HEK293 (cell line): ENCODE results near the gene CRIP2.

Source experiments
- CTCF ChIA-PET: fragments of 350-600 bp; formaldehyde crosslinking; extraction: SDS; loops from one replicate; lab custom pipeline; 2021; ENCODE audit warnings: antibody characterized with exemption; lab: Yijun Ruan, JAX
- POLR2A ChIA-PET: fragments of 300-600 bp; formaldehyde crosslinking; extraction: SDS; loops from one replicate; lab custom pipeline; 2020; ENCODE audit warnings: antibody characterized with exemption, inconsistent platforms; lab: Yijun Ruan, JAX
- H3K27ac ChIP-seq: fragments of 200-500 bp; sonication (Bioruptor generic); 2 replicates; pipeline ENCODE4 v1.5.1; 2014; ENCODE audit warnings: low read depth, low read length, control low read depth, inconsistent platforms; ENCODE audit errors: extremely low read depth
- H3K36me3 ChIP-seq, 2 experiments: fragments of 200-500 bp in 1 of 2; sonication (Bioruptor generic) in 1 of 2; 1 replicate in 1 of 2; 2 replicates in 1 of 2; pipeline ENCODE4 v1.5.1; 2014 to 2017; ENCODE audit warnings: inconsistent platforms in 2 of 2, low read length in 2 of 2; ENCODE audit not compliant: control insufficient read depth in 2 of 2, insufficient read depth in 1 of 2
- H3K4me1 ChIP-seq: fragments of 200-500 bp; sonication (Bioruptor generic); 2 replicates; pipeline ENCODE4 v1.5.1; 2014; ENCODE audit warnings: mild to moderate bottlenecking, low read length, inconsistent platforms; ENCODE audit not compliant: control insufficient read depth, insufficient read depth
- H3K4me3 ChIP-seq: 2 replicates; pipeline ENCODE4 v1.5.1; 2011; ENCODE audit warnings: low read depth, mild to moderate bottlenecking, control low read depth, low read length, moderate library complexity
- H3K9me3 ChIP-seq: fragments of 200-500 bp; sonication (Bioruptor generic); 2 replicates; pipeline ENCODE4 v1.5.1; 2014; ENCODE audit warnings: low read depth, low read length, inconsistent platforms; ENCODE audit not compliant: control insufficient read depth, insufficient read depth
- GLI4 ChIP-seq: fragments of 450-650 bp; formaldehyde crosslinking; IDR thresholded peaks from 2 replicates; pipeline ENCODE4 v1.5.1; 2016; ENCODE audit warnings: missing biosample characterization, missing genetic modification characterization
- KLF1 ChIP-seq: fragments of 450-650 bp; formaldehyde crosslinking; IDR thresholded peaks from 2 replicates; pipeline ENCODE4 v1.5.1; 2016; ENCODE audit warnings: missing biosample characterization, missing genetic modification characterization
- RBAK ChIP-seq: fragments of 450-650 bp; formaldehyde crosslinking; IDR thresholded peaks from 2 replicates; pipeline ENCODE4 v1.5.1; 2016; ENCODE audit warnings: missing biosample characterization, missing genetic modification characterization
- TCF7L2 ChIP-seq: IDR thresholded peaks from 2 replicates; pipeline ENCODE4 v1.6.1; 2011; ENCODE audit warnings: low read depth, mild to moderate bottlenecking, inconsistent platforms, low read length, moderate library complexity, borderline replicate concordance
- ZBTB1 ChIP-seq: fragments of 450-650 bp; formaldehyde crosslinking; IDR thresholded peaks from 2 replicates; pipeline ENCODE4 v1.5.1; 2016; ENCODE audit warnings: missing biosample characterization, missing genetic modification characterization
- ZBTB10 ChIP-seq: fragments of 450-650 bp; formaldehyde crosslinking; IDR thresholded peaks from 2 replicates; pipeline ENCODE4 v1.5.1; 2016; ENCODE audit warnings: missing biosample characterization, missing genetic modification characterization
- ZNF174 ChIP-seq: fragments of 450-650 bp; formaldehyde crosslinking; IDR thresholded peaks from 2 replicates; pipeline ENCODE4 v1.5.0; 2017; ENCODE audit warnings: missing biosample characterization, mild to moderate bottlenecking, missing genetic modification characterization
- ZNF175 ChIP-seq: fragments of 450-650 bp; formaldehyde crosslinking; IDR thresholded peaks from 2 replicates; pipeline ENCODE4 v1.5.1; 2016; ENCODE audit warnings: missing biosample characterization, missing genetic modification characterization
- ZNF18 ChIP-seq: fragments of 450-650 bp; formaldehyde crosslinking; IDR thresholded peaks from 2 replicates; pipeline ENCODE4 v1.5.1; 2016; ENCODE audit warnings: missing biosample characterization, missing genetic modification characterization
- ZNF223 ChIP-seq: fragments of 450-650 bp; formaldehyde crosslinking; IDR thresholded peaks from 2 replicates; pipeline ENCODE4 v1.5.1; 2016; ENCODE audit warnings: missing biosample characterization, missing genetic modification characterization
- ZNF248 ChIP-seq: fragments of 450-650 bp; formaldehyde crosslinking; IDR thresholded peaks from 2 replicates; pipeline ENCODE4 v1.5.1; 2017; ENCODE audit warnings: missing biosample characterization, missing genetic modification characterization
- ZNF341 ChIP-seq: fragments of 450-650 bp; formaldehyde crosslinking; IDR thresholded peaks from 2 replicates; pipeline ENCODE4; 2016; ENCODE audit warnings: low read depth, missing biosample characterization, missing genetic modification characterization
- ZNF350 ChIP-seq: fragments of 450-650 bp; formaldehyde crosslinking; IDR thresholded peaks from 2 replicates; pipeline ENCODE4 v1.5.0; 2017; ENCODE audit warnings: missing biosample characterization, mild to moderate bottlenecking, missing genetic modification characterization
- ZNF37A ChIP-seq: fragments of 450-650 bp; IDR thresholded peaks from 2 replicates; pipeline ENCODE4 v1.5.1; 2018; ENCODE audit warnings: missing biosample characterization, missing genetic modification characterization
- ZNF426 ChIP-seq: fragments of 450-650 bp; formaldehyde crosslinking; IDR thresholded peaks from 2 replicates; pipeline ENCODE4 v1.5.1; 2017; ENCODE audit warnings: missing biosample characterization, missing genetic modification characterization, mild to moderate bottlenecking, inconsistent platforms, moderate library complexity
- ZNF544 ChIP-seq: fragments of 450-650 bp; formaldehyde crosslinking; IDR thresholded peaks from 2 replicates; pipeline ENCODE4 v1.5.0; 2017; ENCODE audit warnings: missing biosample characterization, missing genetic modification characterization
- ZNF658 ChIP-seq: fragments of 450-650 bp; formaldehyde crosslinking; IDR thresholded peaks from 2 replicates; pipeline ENCODE4; 2016; ENCODE audit warnings: missing biosample characterization, missing genetic modification characterization
- ZNF768 ChIP-seq: fragments of 450-650 bp; formaldehyde crosslinking; IDR thresholded peaks from 2 replicates; pipeline ENCODE4 v1.5.1; 2018; ENCODE audit warnings: missing biosample characterization, mild to moderate bottlenecking, missing genetic modification characterization
- ZSCAN5A ChIP-seq: fragments of 450-650 bp; formaldehyde crosslinking; IDR thresholded peaks from 2 replicates; pipeline ENCODE4 v1.5.1; 2016; ENCODE audit warnings: missing biosample characterization, missing genetic modification characterization
- TF ChIP-seq, protein P1 (sequence below): fragments of 450-650 bp; formaldehyde crosslinking; IDR thresholded peaks from 2 replicates; pipeline ENCODE4 v1.5.1; 2016; ENCODE audit warnings: missing biosample characterization, missing genetic modification characterization
- TF ChIP-seq, protein P2 (sequence below): fragments of 450-650 bp; formaldehyde crosslinking; IDR thresholded peaks from 2 replicates; pipeline ENCODE4 v1.5.1; 2016; ENCODE audit warnings: missing biosample characterization, missing genetic modification characterization, low read depth
- TF ChIP-seq, protein P3 (sequence below): fragments of 450-650 bp; formaldehyde crosslinking; IDR thresholded peaks from 2 replicates; pipeline ENCODE4 v1.5.1; 2016; ENCODE audit warnings: missing biosample characterization, missing genetic modification characterization
- TF ChIP-seq, protein P4 (sequence below): fragments of 450-650 bp; formaldehyde crosslinking; IDR thresholded peaks from 2 replicates; pipeline ENCODE4 v1.5.1; 2016; ENCODE audit warnings: missing biosample characterization, missing genetic modification characterization

CRIP2 gene

DNA sequence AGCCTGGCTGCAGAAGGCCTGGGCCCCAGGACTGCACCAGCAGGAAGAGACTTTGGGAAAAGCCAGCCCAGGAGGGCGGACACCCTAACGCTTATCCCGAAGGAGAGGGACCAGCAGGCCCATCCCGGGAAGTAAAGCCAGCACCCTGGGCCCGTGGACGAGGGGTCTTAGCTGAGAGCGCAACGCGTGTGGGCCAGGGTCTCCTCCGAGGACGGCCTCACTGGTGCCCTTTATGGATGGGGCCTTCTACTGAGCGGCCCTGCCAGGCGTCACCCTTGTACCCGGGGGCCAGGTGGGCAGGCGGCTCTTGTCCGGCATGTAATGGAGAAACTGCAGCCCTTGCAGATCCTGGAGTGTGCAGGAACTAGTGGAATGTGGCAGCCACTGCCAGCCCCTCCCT, 30.5 kb downstream of the CRIP2 start:
- Histone ChIP-seq H3K4me1 (no peaks in the 10 kb centered on the region), H3K36me3 (no peaks in the 10 kb centered on the region), H3K27ac (no peak overlapping the region), H3K9me3 (no peaks in the 10 kb centered on the region), H3K4me3 (no peak overlapping the region)
- TF ChIP-seq ZNF341 (tag by site-specific recombination) (no peak), ZNF426 (no peak), ZNF174 (tag by site-specific recombination) (no peak), ZNF658 (tag by site-specific recombination) (no peak), ZSCAN5A (tag by site-specific recombination) (no peak), ZBTB1 (tag by site-specific recombination) (no peak), ZNF768 (tag by site-specific recombination) (no peak), ZNF248 (tag by site-specific recombination) (no peak), ZBTB10 (no peak), ZNF37A (no peak), ZNF175 (tag by site-specific recombination) (no peak)
- TF ChIP-seq, protein P1, sequence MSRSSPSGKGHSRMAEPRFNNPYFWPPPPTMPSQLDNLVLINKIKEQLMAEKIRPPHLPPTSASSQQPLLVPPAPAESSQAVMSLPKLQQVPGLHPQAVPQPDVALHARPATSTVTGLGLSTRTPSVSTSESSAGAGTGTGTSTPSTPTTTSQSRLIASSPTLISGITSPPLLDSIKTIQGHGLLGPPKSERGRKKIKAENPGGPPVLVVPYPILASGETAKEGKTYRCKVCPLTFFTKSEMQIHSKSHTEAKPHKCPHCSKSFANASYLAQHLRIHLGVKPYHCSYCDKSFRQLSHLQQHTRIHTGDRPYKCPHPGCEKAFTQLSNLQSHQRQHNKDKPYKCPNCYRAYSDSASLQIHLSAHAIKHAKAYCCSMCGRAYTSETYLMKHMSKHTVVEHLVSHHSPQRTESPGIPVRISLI: no peak
- ChIA-PET POLR2A (no interaction called here), CTCF (no interaction called here)

DNA sequence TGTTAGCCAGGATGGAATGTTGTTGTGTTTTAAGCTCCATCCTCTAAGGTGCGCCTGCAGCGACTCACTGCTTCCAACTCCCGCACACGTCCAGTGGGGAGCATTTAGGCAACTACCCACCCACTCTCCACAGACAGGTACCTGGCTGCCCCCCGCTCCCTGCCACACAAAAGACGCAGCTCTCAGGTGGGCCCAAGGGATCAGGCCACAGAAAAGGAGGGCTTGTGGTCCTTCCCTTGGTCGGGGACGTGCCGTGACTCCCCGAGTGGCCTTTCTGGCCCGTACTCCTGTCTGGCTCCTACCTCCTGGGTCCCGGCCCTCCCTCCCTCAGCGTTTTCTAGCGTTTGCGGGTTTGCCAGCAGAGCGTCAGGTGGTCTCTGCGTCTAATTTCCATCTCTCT, 32.6 kb downstream of the CRIP2 start:
- no peaks in the 10 kb centered on the region for H3K9me3 ChIP-seq
- CTCF ChIA-PET: interaction anchor here (0.6 to 0.9 kb wide), 3 partner anchors 11 to 598 kb away, joined by 3 to 4 read pairs (median 3); no protein-coding TSS in a partner anchor
- TF ChIP-seq TCF7L2: no peak
- TF ChIP-seq ZNF544: no peak
- TF ChIP-seq, protein P2, sequence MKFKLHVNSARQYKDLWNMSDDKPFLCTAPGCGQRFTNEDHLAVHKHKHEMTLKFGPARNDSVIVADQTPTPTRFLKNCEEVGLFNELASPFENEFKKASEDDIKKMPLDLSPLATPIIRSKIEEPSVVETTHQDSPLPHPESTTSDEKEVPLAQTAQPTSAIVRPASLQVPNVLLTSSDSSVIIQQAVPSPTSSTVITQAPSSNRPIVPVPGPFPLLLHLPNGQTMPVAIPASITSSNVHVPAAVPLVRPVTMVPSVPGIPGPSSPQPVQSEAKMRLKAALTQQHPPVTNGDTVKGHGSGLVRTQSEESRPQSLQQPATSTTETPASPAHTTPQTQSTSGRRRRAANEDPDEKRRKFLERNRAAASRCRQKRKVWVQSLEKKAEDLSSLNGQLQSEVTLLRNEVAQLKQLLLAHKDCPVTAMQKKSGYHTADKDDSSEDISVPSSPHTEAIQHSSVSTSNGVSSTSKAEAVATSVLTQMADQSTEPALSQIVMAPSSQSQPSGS: no peak
- TF ChIP-seq KLF1: no peak
- TF ChIP-seq ZNF223: no peak
- no peak for TF ChIP-seq ZNF350
- TF ChIP-seq, protein P3, sequence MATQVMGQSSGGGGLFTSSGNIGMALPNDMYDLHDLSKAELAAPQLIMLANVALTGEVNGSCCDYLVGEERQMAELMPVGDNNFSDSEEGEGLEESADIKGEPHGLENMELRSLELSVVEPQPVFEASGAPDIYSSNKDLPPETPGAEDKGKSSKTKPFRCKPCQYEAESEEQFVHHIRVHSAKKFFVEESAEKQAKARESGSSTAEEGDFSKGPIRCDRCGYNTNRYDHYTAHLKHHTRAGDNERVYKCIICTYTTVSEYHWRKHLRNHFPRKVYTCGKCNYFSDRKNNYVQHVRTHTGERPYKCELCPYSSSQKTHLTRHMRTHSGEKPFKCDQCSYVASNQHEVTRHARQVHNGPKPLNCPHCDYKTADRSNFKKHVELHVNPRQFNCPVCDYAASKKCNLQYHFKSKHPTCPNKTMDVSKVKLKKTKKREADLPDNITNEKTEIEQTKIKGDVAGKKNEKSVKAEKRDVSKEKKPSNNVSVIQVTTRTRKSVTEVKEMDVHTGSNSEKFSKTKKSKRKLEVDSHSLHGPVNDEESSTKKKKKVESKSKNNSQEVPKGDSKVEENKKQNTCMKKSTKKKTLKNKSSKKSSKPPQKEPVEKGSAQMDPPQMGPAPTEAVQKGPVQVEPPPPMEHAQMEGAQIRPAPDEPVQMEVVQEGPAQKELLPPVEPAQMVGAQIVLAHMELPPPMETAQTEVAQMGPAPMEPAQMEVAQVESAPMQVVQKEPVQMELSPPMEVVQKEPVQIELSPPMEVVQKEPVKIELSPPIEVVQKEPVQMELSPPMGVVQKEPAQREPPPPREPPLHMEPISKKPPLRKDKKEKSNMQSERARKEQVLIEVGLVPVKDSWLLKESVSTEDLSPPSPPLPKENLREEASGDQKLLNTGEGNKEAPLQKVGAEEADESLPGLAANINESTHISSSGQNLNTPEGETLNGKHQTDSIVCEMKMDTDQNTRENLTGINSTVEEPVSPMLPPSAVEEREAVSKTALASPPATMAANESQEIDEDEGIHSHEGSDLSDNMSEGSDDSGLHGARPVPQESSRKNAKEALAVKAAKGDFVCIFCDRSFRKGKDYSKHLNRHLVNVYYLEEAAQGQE: no peak
- no peak for TF ChIP-seq ZNF18 (tag by site-specific recombination)
- TF ChIP-seq, protein P4, sequence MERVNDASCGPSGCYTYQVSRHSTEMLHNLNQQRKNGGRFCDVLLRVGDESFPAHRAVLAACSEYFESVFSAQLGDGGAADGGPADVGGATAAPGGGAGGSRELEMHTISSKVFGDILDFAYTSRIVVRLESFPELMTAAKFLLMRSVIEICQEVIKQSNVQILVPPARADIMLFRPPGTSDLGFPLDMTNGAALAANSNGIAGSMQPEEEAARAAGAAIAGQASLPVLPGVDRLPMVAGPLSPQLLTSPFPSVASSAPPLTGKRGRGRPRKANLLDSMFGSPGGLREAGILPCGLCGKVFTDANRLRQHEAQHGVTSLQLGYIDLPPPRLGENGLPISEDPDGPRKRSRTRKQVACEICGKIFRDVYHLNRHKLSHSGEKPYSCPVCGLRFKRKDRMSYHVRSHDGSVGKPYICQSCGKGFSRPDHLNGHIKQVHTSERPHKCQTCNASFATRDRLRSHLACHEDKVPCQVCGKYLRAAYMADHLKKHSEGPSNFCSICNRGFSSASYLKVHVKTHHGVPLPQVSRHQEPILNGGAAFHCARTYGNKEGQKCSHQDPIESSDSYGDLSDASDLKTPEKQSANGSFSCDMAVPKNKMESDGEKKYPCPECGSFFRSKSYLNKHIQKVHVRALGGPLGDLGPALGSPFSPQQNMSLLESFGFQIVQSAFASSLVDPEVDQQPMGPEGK (tag by site-specific recombination): no peak
- TF ChIP-seq RBAK (tag by site-specific recombination): no peak
- no peak for TF ChIP-seq GLI4 (tag by site-specific recombination)

More for the DNA sequence above, 32.6 kb downstream of the CRIP2 start:
- Histone ChIP-seq H3K27ac (no peak overlapping the region), H3K36me3 (no peaks in the 10 kb centered on the region), H3K4me1 (peaks cover 2% of the 10 kb centered on the region; the same call in 1 of the 2 replicates), H3K4me3 (no peak overlapping the region)
- POLR2A ChIA-PET: no interaction called here
